NCI-H82 treated with DMSO at 0.1 percent for 48 hours (cell line): ENCODE measurements around the gene GRWD1.
A peak's percentile ranks its signal among the peaks of the same experiment; 100 is the strongest.

Source experiments
- DNase-seq: peaks from one replicate; lab custom pipeline; 2025; ENCODE audit not compliant: unreplicated experiment; lab: John Stamatoyannopoulos, UW

Gene GRWD1

GRCh38 chr19:48421548-48421947 is 24.2 kb upstream of the GRWD1 start:
- DNase-seq, result no peak

DNA sequence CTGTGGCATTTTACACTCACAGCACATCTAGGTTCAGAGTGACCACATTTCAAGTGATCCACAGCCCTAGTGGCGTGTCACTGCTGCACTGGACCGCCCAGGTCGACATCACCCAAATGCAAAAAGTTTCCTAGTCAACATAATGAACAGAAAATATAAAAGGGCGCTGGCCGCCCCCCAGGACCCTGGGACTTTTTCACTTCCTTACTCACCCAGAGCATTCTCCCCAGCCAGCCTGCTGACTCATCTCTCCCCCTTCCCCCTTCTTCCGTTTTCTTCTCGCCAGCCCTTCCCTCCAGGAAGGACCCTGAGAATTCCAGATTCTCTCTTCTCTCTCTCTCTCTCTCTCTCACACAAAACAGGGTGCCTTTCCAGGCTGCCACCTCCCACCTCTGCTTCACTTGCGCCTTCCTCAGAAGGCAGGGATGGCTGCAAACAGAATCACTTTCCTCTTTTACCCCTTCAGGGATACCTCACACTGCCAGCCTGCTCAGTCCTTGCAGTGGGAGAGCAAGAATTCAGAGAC is 21.0 kb upstream of the GRWD1 start:
- DNase-seq, result no peak

- no peak for DNase-seq
Measured at GRCh38 chr19:48428670-48429069, 17.1 kb upstream of the GRWD1 start.

GRCh38 chr19:48433337-48433736 is 12.4 kb upstream of the GRWD1 start:
- DNase-seq, result no peak

- no peak for DNase-seq
Measured at GRCh38 chr19:48436586-48436985, 9.2 kb upstream of the GRWD1 start.

- DNase-seq, result no peak
Measured at GRCh38 chr19:48441360-48442050, 4.3 kb upstream of the GRWD1 start.

- DNase-seq, result no peak
Measured at GRCh38 chr19:48442116-48443035, 3.4 kb upstream of the GRWD1 start.

- DNase-seq, result no peak
Measured at GRCh38 chr19:48443256-48443655, 2.5 kb upstream of the GRWD1 start.

- no peak for DNase-seq
Measured at GRCh38 chr19:48443731-48444128, 2.1 kb upstream of the GRWD1 start.

DNA sequence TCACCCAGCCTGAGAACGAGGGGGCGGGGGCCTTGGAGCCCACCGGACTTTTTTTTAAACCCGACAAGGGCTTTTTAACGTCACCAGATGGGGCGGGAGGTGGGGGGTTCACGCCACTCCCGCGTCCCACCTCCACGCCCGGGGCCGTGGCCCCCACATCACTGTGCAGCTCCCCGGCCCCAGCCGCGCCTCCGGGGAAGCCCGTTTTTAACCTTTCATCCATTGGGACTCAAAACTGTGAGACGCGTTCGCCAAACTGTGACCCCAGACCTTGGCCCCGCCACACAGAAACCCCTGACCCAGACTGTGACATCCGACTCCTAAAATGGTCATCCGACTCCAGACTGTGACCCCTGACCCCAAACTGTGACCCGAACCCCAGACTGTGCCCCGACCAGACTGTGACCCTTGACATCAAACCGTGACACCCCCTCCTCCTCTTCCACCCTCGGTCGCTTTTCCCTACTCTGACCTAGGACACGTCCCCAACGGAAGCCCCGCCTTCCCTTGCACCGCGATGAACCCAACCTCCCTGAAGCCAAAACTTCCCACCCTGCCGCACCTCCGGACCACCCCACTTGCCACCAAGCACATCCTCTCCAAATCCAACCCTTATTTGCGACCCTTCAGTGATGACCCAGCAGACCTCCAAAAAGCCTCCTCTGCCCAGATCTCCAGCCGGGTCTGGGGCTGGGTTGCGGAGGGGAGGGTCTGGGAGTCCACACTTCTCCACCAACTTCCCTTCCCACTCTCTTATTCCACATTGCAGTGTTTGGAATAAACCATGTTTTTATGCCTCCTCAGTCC is 1.5 kb upstream of the GRWD1 start:
- no peak for DNase-seq

- no peak for DNase-seq
Measured at GRCh38 chr19:48444936-48445200, 915 bp upstream of the GRWD1 start.

DNA sequence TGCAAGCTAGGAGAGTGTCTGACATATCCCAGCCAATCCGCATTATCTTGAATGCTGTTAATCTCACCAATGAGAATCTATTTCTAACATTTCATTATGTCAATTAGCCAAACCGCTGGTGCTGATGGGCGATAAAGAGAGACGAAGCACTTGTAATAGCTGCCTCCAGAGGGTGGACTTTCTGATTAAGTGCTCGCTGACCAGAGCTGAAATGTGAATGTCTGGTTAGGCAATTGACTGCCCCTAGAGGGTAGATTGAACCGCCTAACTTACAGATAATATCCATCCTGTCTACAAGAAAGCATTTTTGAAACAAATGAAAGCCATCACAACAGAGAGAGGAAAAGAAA is 552 bp upstream of the GRWD1 start:
- peak; percentile 85 for DNase-seq

DNA sequence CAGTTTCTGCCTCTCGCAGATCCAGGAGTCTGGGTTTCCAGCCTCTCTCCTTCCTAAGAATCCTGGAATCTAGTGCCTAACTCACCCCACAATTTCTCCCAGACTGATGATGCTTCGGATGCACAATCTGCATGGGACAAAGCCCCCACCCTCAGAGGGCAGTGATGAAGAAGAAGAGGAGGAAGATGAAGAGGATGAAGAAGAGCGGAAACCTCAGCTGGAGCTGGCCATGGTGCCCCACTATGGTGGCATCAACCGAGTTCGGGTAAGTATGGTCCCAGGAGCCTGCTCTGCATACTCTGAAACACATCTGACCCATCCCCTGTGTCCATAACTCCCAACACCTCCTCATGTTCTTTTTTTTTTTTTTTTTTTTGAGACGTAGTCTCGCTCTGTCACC is 796 bp downstream of the GRWD1 start:
- DNase-seq, result no peak

GRCh38 chr19:48448563-48448962 is 2.8 kb downstream of the GRWD1 start:
- DNase-seq, result no peak

DNA sequence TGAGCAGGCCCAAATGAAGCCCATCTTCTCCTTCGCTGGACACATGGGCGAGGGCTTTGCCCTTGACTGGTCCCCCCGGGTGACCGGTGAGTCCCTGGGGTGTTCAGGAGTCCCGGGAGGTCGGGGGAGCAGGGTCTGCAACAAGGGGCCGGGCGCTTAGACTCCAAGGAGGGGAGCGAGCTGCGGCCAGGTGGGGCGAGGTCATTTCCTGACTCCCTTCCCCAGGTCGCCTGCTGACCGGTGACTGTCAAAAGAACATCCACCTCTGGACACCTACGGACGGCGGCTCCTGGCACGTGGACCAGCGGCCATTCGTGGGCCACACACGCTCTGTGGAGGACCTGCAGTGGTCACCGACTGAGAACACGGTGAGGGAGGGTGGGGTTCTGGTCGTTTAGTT is 4.7 kb downstream of the GRWD1 start:
- DNase-seq, result no peak

DNA sequence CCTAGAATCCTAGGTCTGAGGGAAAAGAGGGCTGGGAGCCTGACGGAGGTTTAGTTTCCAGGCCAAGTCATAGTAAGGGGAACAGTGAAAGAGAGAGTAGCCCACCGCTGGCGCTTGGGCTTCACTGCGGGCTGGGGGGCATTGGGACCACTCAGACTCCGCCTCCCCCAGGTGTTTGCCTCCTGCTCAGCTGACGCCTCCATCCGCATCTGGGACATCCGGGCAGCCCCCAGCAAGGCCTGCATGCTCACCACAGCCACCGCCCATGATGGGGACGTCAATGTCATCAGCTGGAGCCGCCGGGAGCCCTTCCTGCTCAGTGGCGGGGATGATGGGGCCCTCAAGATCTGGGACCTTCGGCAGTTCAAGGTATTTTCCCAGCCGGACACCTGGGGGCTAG is 5.1 kb downstream of the GRWD1 start:
- no peak for DNase-seq

- DNase-seq, result no peak
Measured at GRCh38 chr19:48451624-48452023, 5.8 kb downstream of the GRWD1 start.

DNA sequence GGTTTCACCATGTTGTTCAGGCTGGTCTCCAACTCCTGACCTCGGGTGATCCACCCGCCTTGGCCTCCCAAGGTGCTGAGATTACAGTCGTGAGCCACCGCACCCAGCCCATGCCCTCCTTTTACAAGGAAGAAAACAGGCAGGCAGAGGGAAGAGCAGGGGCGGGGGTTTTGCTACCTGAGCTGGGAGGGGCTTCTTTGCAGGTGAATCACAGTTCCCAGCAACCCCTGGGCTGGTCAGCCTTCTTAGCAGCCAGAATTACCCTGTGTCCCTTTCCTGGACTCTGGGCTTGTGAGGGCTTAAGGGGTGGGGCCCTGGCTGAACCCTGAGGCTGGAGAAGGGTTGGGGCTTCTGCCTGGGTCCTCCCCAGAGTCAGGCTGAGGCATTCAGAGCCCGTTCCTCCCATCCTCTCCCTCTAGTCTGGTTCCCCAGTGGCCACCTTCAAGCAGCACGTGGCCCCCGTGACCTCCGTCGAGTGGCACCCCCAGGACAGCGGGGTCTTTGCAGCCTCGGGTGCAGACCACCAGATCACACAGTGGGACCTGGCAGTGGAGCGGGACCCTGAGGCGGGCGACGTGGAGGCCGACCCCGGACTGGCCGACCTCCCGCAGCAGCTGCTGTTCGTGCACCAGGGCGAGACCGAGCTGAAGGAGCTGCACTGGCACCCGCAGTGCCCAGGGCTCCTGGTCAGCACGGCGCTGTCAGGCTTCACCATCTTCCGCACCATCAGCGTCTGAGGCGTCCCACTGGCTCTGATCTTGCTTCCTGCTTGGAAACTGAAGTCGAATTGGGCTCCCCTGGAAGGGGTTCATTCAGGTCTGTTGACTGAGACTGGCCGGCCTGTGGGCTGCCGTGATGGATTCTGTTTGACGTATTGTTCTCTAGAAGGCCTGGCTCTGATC is 6.8 kb downstream of the GRWD1 start:
- DNase-seq, result no peak

- DNase-seq, result no peak
Measured at GRCh38 chr19:48454150-48454730, 8.5 kb downstream of the GRWD1 start.

- no peak for DNase-seq
Measured at GRCh38 chr19:48455171-48455907, 9.6 kb downstream of the GRWD1 start, which contains the start of gene KCNJ14. KCNJ14 (plus strand) TSS chr19:48455574; CDS start chr19:48461725, 6,151 bp downstream.
